Type B pancreatic cell (in vitro differentiated cells): ENCODE data around the gene CNNM2. TPM values are rescaled to one million over a fixed set of nuclear protein-coding genes. Genes with fewer than 3 reads are reported as not detected.

Experiments used
- DNase-seq: peaks from one replicate; pipeline ENCODE4 v3.0.0; 2021; ENCODE audit warnings: mixed read lengths; ENCODE audit not compliant: unreplicated experiment; ENCODE audit errors: extremely low spot score
- H3K27ac Mint-ChIP-seq: 2 replicates; pipeline ENCODE4 v1.8.0; 2021; ENCODE audit warnings: mild to moderate bottlenecking, mixed read lengths
- H3K27me3 Mint-ChIP-seq: 2 replicates; pipeline ENCODE4 v1.8.0; 2021; ENCODE audit warnings: mixed read lengths
- H3K36me3 Mint-ChIP-seq: 2 replicates; pipeline ENCODE4 v1.8.0; 2021; ENCODE audit warnings: mixed read lengths
- H3K4me1 Mint-ChIP-seq: one replicate; pipeline ENCODE4 v1.8.0; 2021; ENCODE audit warnings: mixed read lengths; ENCODE audit not compliant: unreplicated experiment
- H3K4me3 Mint-ChIP-seq: 2 replicates; pipeline ENCODE4 v1.8.0; 2021; ENCODE audit warnings: mild to moderate bottlenecking, mixed read lengths
- H3K9me3 Mint-ChIP-seq: 2 replicates; pipeline ENCODE4 v1.8.0; 2021; ENCODE audit warnings: mixed read lengths
- CTCF ChIP-seq: fragments of 200-600 bp; sonication (generic); conservative IDR thresholded peaks from 2 replicates; pipeline ENCODE4 v1.5.0; 2021; ENCODE audit warnings: antibody characterized with exemption, mild to moderate bottlenecking
- total RNA-seq: library from RNA; stranded (reverse); gene quantifications from 2 replicates; pipeline ENCODE4 v1.2.1, GENCODE V29; 2021; ENCODE audit warnings: low replicate concordance

The CNNM2 gene
- total RNA-seq, 1 donor from 2014 or later = 9.8 TPM

GRCh38 chr10:103090911-103091310 is 172.8 kb downstream of the CNNM2 start:
- Mint-ChIP-seq H3K4me1 (no peaks in the 10 kb centered on the region), H3K27ac (no peak overlapping the region), H3K4me3 (no peak overlapping the region), H3K27me3 (no peaks in the 10 kb centered on the region), H3K36me3 (peaks cover 55% of the 10 kb centered on the region), H3K9me3 (no peaks in the 10 kb centered on the region)
- no peak for TF ChIP-seq CTCF
- no peak for DNase-seq

- Mint-ChIP-seq H3K27me3 (no peaks in the 10 kb centered on the region), H3K4me3 (no peak overlapping the region), H3K9me3 (no peaks in the 10 kb centered on the region), H3K36me3 (peaks cover 40% of the 10 kb centered on the region), H3K4me1 (no peaks in the 10 kb centered on the region), H3K27ac (no peak overlapping the region)
- DNase-seq = no peak
- TF ChIP-seq CTCF = no peak
These were observed 176.9 kb downstream of the CNNM2 start for GRCh38 chr10:103095005-103095404.

GRCh38 chr10:103096130-103096529 is 178.0 kb downstream of the CNNM2 start:
- no peaks in the 10 kb centered on the region for H3K4me1 Mint-ChIP-seq
- H3K27me3 Mint-ChIP-seq = no peaks in the 10 kb centered on the region
- H3K4me3 Mint-ChIP-seq = no peak overlapping the region
- no peak for DNase-seq
- H3K36me3 Mint-ChIP-seq = peaks cover 32% of the 10 kb centered on the region
- no peaks in the 10 kb centered on the region for H3K9me3 Mint-ChIP-seq
- no peak overlapping the region for H3K27ac Mint-ChIP-seq
- no peak for TF ChIP-seq CTCF

GRCh38 chr10:103098240-103098639 is 180.1 kb downstream of the CNNM2 start:
- TF ChIP-seq CTCF = no peak

GRCh38 chr10:103100620-103101019 is 182.5 kb downstream of the CNNM2 start:
- no peak overlapping the region for H3K27ac Mint-ChIP-seq
- no peak for TF ChIP-seq CTCF
- H3K27me3 Mint-ChIP-seq = no peaks in the 10 kb centered on the region
- no peak overlapping the region for H3K4me3 Mint-ChIP-seq
- no peaks in the 10 kb centered on the region for H3K4me1 Mint-ChIP-seq
- no peak for DNase-seq
- peaks cover 19% of the 10 kb centered on the region for H3K36me3 Mint-ChIP-seq
- H3K9me3 Mint-ChIP-seq = no peaks in the 10 kb centered on the region

More at GRCh38 chr10:103098240-103098639, 180.1 kb downstream of the CNNM2 start:
- no peak for DNase-seq
- Mint-ChIP-seq H3K27ac (no peak overlapping the region), H3K9me3 (no peaks in the 10 kb centered on the region), H3K27me3 (no peaks in the 10 kb centered on the region), H3K4me3 (no peak overlapping the region), H3K4me1 (no peaks in the 10 kb centered on the region), H3K36me3 (peaks cover 28% of the 10 kb centered on the region)

GRCh38 chr10:103102195-103102594 is 184.1 kb downstream of the CNNM2 start:
- Mint-ChIP-seq H3K27ac (no peak overlapping the region), H3K4me1 (no peaks in the 10 kb centered on the region), H3K36me3 (peaks cover 12% of the 10 kb centered on the region), H3K27me3 (no peaks in the 10 kb centered on the region), H3K4me3 (no peak overlapping the region), H3K9me3 (no peaks in the 10 kb centered on the region)
- TF ChIP-seq CTCF = no peak
- no peak for DNase-seq
